GM21447 (cell line): ENCODE measurements around the gene MACF1.
A peak's percentile ranks its signal among the peaks of the same experiment; 100 is the strongest.
"Not testable (repeated sequence)": the region's sequence is repeated elsewhere in the genome, so short reads cannot be mapped to it uniquely, and the experiment has no call there.

Source experiments
- ATAC-seq: cut with Tn5 transposase; IDR thresholded peaks from one replicate; pipeline ENCODE4 v1.9.1; 2021; ENCODE audit not compliant: unreplicated experiment

The MACF1 gene

DNA sequence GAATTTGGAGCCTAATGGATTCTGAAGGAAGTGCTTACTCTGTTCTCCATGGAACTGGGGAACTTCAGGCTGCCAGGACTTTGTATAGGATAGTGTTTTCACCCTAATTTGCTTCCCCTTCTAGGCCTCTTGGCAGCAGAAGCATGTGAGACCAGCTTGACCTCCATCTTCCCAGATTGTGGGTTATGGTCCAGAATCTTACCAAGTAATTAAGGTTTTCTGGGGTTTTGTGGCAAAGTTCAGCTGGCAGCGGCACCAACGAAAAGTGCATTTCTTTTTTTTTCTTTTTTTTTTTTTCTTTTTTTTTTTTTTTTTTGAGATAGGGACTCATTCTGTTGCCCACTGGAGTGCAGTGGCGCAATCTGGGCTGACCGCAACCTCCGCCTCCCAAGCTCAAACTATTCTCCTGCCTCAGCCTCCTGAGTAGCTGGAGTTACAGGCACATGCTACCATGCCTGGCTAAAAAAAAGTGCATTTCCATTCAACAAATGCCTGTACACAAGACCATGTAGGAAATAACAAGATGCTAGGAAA, 283.6 kb downstream of the MACF1 start:
- ATAC-seq = no peak

GRCh38 chr1:39488793-39489566, 284.5 kb downstream of the MACF1 start:
- ATAC-seq = no peak

DNA sequence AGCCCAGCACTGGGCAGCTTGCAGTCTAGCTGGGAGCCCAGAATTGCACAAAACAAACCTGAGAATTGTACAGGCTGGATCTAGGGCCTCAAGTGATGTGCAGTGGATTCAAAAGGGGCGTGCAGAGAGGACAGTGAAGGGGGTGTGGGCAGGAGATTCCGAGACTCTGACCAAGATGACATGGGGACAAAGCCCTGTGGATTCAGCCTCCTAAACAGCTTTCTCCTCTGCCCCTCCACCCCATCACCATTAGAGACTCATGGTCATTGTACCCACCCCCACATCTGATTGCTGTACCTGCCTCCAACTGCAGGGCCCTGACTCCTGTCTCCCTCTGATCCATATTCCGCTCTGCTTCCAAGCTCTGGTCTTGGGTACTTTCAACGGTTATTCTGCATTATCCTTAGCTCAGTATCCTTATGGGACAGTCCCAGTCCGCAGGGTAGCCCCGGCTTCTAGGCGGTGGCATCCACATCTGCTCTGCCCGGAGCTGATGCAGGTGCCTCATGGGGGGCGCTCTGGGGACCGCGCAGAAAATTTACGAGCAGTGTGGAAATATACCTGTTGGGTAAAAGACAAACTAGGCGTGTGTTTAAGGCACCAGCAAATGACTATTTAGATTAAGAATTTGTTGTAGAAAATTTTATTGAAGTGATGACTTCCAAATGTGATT, 285.2 kb downstream of the MACF1 start:
- no peak for ATAC-seq

GRCh38 chr1:39490596-39491145, 286.2 kb downstream of the MACF1 start:
- ATAC-seq = peak; percentile 23

DNA sequence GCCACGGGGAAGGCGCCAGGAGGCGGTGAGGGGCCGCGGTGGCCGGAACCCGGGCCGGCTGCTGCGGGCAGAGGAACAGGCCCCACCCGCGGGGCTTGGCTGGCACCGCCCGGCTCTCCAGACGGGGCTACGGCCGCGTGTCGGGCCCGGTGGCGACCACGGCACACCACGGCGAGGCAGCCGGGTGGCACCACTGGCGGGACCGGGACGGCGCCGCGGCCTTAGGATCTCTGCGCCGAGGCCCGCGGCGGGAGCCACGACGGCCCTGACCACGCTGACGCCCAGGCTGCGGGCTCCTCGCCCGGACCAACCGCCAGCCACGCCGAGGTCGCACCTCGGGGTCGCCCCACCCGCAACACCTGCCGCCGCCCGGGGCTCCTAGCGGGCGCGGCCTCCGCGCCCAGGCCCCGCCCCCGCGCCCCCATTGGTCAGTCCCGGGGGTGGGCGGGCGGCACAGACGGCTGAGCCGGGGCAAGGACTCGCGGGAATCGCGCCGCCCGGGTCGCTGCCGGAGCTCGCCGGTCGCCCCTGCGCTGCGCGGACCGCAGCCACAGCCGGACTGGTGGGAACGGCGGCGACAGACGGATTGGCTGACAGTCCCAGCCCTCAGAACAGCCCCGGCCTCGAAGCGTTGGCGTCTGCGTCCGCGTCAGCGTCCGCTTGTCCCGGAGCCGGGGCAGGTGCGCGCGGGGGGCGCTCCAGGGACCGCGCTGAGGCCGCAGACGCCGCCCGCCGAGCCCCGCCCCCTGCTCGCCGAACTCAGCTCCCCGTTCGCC, 286.8 kb downstream of the MACF1 start, which contains the start of gene BMP8A:
BMP8A (plus strand) TSS at position 491 of the 776 bp plus-strand sequence. CDS start 356 bp downstream, outside the sequence.
- ATAC-seq = peak; percentile 72

- ATAC-seq = not testable (repeated sequence)
These were observed 287.9 kb downstream of the MACF1 start for GRCh38 chr1:39492118-39493042.

DNA sequence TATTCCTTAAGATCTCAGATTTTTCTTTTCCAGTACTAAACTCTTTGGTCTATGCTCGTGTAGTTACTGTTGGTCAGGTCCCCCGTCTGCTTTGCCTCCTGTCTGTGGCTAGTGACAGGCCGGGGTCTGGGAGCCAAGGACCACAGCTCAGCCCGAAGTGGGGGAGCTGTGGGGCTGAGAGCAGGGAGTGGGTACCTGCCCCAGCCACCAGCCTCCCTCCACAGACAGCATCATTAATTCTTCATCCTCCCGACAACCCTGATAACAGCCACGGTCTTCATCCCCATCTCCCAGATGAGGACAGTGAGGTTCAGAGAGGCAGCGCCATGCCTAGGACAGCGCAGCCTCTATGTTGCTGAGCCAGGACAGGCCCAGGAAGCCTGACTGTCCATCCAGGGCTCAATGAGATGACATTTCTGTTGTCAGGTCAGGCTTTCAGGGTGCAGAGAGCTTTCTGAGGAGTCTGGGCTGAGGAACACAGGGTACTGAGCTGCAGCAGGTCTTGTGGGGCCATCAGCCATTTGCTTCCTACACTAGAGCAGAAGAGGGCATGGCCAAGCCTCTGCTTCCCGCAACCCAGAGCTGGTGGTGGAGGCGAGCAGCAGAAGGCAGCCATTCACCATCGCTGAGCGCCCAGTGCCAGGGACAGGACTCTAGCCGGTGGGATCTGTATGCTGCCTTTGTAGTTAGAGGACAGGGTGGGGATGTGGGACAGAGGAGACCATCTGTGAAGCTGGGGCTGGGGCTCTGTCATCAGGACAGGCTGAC, 288.7 kb downstream of the MACF1 start:
- ATAC-seq = not testable (repeated sequence)

DNA sequence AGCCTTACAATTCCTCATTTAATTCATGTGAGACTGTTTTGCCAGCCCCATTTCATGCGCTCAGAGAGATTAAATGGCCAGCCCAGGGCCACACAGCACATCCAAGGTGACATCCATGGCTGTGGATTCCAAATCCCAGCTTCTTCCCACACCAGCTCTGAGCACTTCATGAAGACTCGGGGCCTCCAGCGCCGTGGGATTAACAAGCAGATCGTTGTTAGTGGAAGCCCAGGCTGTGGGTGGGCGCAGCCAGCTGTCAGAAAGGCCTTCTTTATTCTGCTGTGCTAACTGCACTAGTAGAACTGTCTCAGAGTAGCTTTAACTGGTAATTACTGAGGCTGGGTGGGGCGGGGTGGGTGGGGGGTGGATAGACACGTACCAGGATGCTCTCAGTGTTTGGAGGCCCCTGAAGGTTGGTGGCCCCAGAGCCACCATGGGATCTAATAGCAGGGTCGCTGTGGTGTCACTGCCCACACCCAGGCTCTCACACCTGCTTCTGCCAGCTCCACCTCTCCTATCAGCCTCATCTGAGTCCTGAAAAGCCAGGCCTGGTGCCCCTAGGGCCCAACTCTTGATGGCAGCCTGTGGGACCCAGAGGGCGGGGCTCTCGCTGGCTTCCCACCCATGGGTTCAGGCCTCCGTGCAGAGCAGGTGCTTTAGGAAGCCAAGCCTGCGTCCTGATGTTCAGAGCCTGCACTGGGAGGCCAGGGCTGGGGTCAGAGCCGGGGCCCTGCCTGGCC, 290.3 kb downstream of the MACF1 start:
- no peak for ATAC-seq

DNA sequence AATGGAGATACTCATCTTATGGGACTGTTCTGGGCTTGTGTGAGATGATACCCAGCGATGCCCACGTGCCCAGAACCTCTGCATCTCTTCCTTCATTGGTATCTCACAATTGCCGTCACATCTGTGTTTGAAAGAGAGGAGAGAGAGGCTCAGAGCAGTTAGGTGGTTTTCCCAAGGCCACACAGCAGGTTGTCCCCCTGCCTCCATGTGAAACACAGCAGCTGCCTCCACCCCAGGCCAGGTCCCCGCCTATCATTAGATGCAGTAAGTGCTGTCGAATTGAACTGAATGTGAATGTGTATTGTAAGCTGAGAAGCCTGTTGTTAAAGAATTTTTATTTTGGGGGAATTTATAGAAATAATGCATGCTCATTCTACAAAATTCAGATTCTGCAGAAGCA, 292.0 kb downstream of the MACF1 start:
- not testable (repeated sequence) for ATAC-seq

GRCh38 chr1:39497585-39497984, 293.1 kb downstream of the MACF1 start:
- no peak for ATAC-seq

DNA sequence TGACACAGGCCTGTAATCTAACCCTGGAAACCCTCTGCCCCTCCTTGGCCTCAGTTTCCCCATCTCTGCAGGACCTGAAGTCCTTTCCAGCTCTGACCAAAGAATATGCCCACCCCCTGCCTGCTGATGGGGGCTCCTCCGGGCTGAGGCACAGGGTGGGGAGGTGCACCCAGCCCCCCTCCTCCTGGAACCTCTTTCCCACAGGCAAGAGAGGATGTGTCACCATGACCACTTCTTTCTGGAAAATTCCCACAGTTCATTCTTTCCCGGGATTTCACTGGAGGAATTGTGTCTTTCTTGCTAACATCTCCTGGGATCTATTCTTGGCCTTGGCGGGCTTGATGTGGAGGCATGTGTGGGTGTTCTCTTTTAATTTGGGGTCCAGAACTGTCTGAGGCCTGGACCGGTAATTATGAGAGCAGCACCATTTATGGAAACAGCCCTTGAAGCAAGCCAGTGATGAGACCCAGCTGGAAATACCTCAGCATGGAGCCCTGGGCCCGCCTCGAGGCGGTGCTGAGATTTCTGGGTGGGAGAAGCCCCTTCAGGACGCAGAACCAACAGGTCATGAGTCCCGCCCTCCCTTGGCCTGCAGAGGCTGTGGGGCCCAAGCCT, 293.7 kb downstream of the MACF1 start:
- ATAC-seq = not testable (repeated sequence)

DNA sequence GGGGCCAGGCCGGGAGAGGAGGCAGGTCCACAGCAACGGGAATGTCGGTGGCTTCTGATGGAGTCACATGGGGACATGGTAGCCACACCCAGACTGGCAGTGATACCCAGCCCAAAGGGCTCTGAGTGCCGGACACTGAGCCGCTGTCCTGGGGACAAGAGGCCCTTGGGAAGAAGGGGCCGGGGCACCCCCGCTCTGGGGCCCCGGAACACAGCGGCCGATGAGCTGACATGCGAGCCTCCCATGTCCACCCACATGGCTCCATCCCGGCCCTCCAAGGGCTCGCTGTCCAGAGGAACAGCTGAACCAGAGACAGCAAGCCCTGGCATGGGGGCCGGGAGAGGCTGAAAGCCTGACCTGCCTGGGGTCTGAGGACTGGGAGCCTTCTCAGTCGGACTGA, 294.3 kb downstream of the MACF1 start:
- ATAC-seq = not testable (repeated sequence)

DNA sequence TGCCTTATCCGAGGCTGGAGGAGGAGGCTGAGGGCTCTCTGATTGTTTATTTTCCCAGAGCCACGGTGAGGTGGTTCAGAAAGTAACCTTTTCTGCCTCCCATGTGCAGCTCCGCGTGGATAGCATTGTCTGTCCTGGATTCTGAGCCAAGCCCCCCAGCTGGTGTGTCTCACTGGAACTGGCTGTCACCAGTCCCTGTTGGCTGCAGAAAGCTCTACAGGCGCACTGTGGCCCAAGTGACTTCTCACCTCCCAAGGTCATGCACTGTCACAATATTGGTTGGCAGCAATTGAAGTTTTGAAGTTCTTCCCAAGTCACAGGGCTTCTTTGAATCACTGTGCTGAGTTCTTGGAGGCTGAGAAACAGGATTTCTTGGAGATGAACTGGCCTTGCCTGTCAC, 295.2 kb downstream of the MACF1 start:
- ATAC-seq = no peak

- ATAC-seq = no peak
These were observed 296.4 kb downstream of the MACF1 start for GRCh38 chr1:39500862-39501389.

GRCh38 chr1:39501666-39502065, 297.2 kb downstream of the MACF1 start:
- ATAC-seq = no peak

GRCh38 chr1:39504436-39504835, 299.9 kb downstream of the MACF1 start:
- not testable (repeated sequence) for ATAC-seq

GRCh38 chr1:39505289-39505688, 300.8 kb downstream of the MACF1 start:
- ATAC-seq = no peak
